ENCODE data around the gene SHC2.
A peak's percentile ranks its signal among the peaks of the same experiment; 100 is the strongest.
"Not testable (repeated sequence)": the region's sequence is repeated elsewhere in the genome, so short reads cannot be mapped to it uniquely, and the experiment has no call there.

The SHC2 gene

DNA sequence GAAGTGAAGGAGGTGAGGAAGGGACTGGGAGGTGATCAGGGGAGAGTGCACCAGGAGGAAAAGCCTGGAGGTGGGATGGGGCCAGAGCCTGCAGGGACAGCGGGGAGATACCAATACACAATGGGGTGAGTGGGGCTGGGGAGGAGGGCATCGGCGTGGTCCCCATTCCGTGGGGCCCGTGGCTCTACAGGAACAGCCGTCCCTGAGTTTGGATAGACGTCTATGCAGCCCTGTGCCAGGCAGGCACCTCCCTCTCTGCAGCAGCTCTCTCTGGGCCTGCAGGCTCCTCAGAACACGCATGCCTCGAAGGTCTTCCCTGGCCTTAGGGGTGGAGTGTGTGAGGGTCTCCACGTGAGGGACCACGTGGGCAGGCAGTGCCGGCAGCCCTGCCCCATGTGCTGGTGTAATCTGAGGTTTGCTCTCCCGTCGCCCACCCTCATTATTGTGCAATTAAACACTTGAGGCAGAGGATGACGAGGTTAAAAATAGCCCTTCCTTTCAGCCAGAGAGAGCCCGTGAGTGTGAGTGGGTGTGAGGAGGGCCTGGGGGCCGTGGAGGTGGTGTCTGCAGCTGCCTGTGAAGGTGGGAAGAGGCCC lies 68.4 kb downstream of the SHC2 start:
- FAIRE-seq (no peak), DNase-seq (ENCODE audit: insufficient read length, low spot score) (no peak)
- TF ChIP-seq TAF1 (IDR thresholded peaks at IDR 0.05; ENCODE audit: low read depth, low read length) (no peak), POU2F2 (IDR thresholded peaks at IDR 0.05; ENCODE audit: low read depth, low read length) (no peak), SPI1 (IDR thresholded peaks at IDR 0.05; ENCODE audit: low read depth, low read length) (no peak), PAX5 (IDR thresholded peaks at IDR 0.05; ENCODE audit: insufficient read depth, low read length, severe bottlenecking) (no peak), POLR2AphosphoS5 (IDR thresholded peaks at IDR 0.05; ENCODE audit: low read depth, low read length) (no peak), POLR2A (IDR thresholded peaks at IDR 0.05; ENCODE audit: low read depth, low read length) (no peak)

- FAIRE-seq (no peak), DNase-seq (ENCODE audit: insufficient read length, low spot score) (no peak)
- no peak for TF ChIP-seq TAF1 (IDR thresholded peaks at IDR 0.05; ENCODE audit: low read depth, low read length)
Measured at GRCh38 chr19:391726-392374, 69.0 kb downstream of the SHC2 start.

- DNase-seq (ENCODE audit: insufficient read length, low spot score) = no peak
- TF ChIP-seq POLR2A (IDR thresholded peaks at IDR 0.05; ENCODE audit: low read depth, low read length) = no peak
- TF ChIP-seq PAX5 (IDR thresholded peaks at IDR 0.05; ENCODE audit: insufficient read depth, low read length, severe bottlenecking) = no peak
- TF ChIP-seq SPI1 (IDR thresholded peaks at IDR 0.05; ENCODE audit: low read depth, low read length) = no peak
- no peak for TF ChIP-seq TAF1 (IDR thresholded peaks at IDR 0.05; ENCODE audit: low read depth, low read length)
- no peak for TF ChIP-seq POLR2AphosphoS5 (IDR thresholded peaks at IDR 0.05; ENCODE audit: low read depth, low read length)
- TF ChIP-seq POU2F2 (IDR thresholded peaks at IDR 0.05; ENCODE audit: low read depth, low read length) = no peak
- FAIRE-seq = no peak
Measured at GRCh38 chr19:391207-391557, 69.7 kb downstream of the SHC2 start.

- no peak for TF ChIP-seq PAX5 (IDR thresholded peaks at IDR 0.05; ENCODE audit: insufficient read depth, low read length, severe bottlenecking)
- no peak for TF ChIP-seq POLR2A (IDR thresholded peaks at IDR 0.05; ENCODE audit: low read depth, low read length)
- TF ChIP-seq TAF1 (IDR thresholded peaks at IDR 0.05; ENCODE audit: low read depth, low read length) = no peak
- TF ChIP-seq SPI1 (IDR thresholded peaks at IDR 0.05; ENCODE audit: low read depth, low read length) = no peak
- no peak for TF ChIP-seq POU2F2 (IDR thresholded peaks at IDR 0.05; ENCODE audit: low read depth, low read length)
- TF ChIP-seq POLR2AphosphoS5 (IDR thresholded peaks at IDR 0.05; ENCODE audit: low read depth, low read length) = no peak
- DNase-seq (ENCODE audit: insufficient read length, low spot score) (no peak), FAIRE-seq (no peak)
Measured at GRCh38 chr19:390386-391206, 70.2 kb downstream of the SHC2 start.

DNA sequence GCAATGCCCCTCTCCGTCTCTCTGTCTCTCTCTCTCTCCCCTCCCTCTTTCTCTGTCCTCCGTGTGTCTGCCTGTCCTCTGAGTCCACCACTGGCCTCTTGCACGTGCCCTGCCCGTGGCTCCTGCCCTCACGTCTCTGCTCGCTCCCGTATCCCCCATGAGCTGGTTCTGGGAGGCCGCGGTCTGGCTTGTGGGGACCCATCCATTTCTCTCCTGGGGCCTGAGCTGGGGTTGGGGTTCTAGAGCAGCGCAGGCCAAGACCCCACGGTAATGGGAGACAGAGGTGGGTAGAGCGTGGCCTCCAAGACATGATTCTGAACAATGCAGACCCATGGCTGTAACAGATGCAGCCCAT lies 70.9 kb downstream of the SHC2 start:
- DNase-seq (ENCODE audit: insufficient read length, low spot score) (no peak), FAIRE-seq (no peak)
- TF ChIP-seq POLR2AphosphoS5 (IDR thresholded peaks at IDR 0.05; ENCODE audit: low read depth, low read length) (no peak), SPI1 (IDR thresholded peaks at IDR 0.05; ENCODE audit: low read depth, low read length) (no peak), POU2F2 (IDR thresholded peaks at IDR 0.05; ENCODE audit: low read depth, low read length) (no peak), TAF1 (IDR thresholded peaks at IDR 0.05; ENCODE audit: low read depth, low read length) (no peak), PAX5 (IDR thresholded peaks at IDR 0.05; ENCODE audit: insufficient read depth, low read length, severe bottlenecking) (no peak), POLR2A (IDR thresholded peaks at IDR 0.05; ENCODE audit: low read depth, low read length) (no peak)

GRCh38 chr19:389255-389934 lies 71.4 kb downstream of the SHC2 start:
- TF ChIP-seq POLR2A (IDR thresholded peaks at IDR 0.05; ENCODE audit: low read depth, low read length) (no peak), TAF1 (IDR thresholded peaks at IDR 0.05; ENCODE audit: low read depth, low read length) (no peak), POU2F2 (IDR thresholded peaks at IDR 0.05; ENCODE audit: low read depth, low read length) (0 out of 2 replicates have a peak, but pooled peaks have one; percentile 17), SPI1 (IDR thresholded peaks at IDR 0.05; ENCODE audit: low read depth, low read length) (no peak), PAX5 (IDR thresholded peaks at IDR 0.05; ENCODE audit: insufficient read depth, low read length, severe bottlenecking) (no peak)
- FAIRE-seq = no peak
- DNase-seq (ENCODE audit: insufficient read length, low spot score) = no peak

- DNase-seq (ENCODE audit: insufficient read length, low spot score) (no peak), FAIRE-seq (no peak)
- no peak for TF ChIP-seq SPI1 (IDR thresholded peaks at IDR 0.05; ENCODE audit: low read depth, low read length)
- no peak for TF ChIP-seq POLR2A (IDR thresholded peaks at IDR 0.05; ENCODE audit: low read depth, low read length)
Measured at GRCh38 chr19:388691-389090, 72.1 kb downstream of the SHC2 start.

DNA sequence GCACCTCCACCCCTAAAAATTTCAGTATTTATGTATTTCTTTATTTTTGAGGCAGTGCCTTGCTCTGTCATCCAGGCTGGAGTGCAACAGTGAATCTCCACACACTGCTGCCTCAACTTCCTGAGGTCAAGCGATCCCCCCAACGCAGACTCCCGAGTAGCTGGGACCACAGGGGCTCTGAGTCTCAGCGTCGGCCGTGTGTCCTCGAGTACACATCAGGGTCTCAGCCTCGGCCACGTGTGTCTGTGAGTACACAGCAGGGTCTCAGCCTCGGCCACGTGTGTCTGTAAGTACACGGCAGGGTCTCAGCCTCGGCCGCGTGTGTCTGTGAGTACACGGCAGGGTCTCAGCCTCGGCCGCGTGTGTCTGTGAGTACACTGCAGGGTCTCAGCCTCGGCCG lies 73.1 kb downstream of the SHC2 start:
- TF ChIP-seq SPI1 (IDR thresholded peaks at IDR 0.05; ENCODE audit: low read depth, low read length) (no peak), POLR2AphosphoS5 (IDR thresholded peaks at IDR 0.05; ENCODE audit: low read depth, low read length) (no peak)
- no peak for DNase-seq (ENCODE audit: insufficient read length, low spot score)
- FAIRE-seq = no peak

GRCh38 chr19:386632-387301 lies 74.1 kb downstream of the SHC2 start:
- not testable (repeated sequence) for DNase-seq (ENCODE audit: insufficient read length, low spot score); FAIRE-seq

GRCh38 chr19:386189-386588 lies 74.6 kb downstream of the SHC2 start:
- FAIRE-seq = not testable (repeated sequence)

More at GRCh38 chr19:386189-386588, 74.6 kb downstream of the SHC2 start:
- DNase-seq (ENCODE audit: insufficient read length, low spot score) = not testable (repeated sequence)

Measured in GM12891 (cell line).